NCI-H1105 treated with DMSO at 0.1 percent for 48 hours (cell line): Measurements from ENCODE around the gene CLSTN3.
"Not testable (repeated sequence)": the region's sequence is repeated elsewhere in the genome, so short reads cannot be mapped to it uniquely, and the experiment has no call there.

Experiments
- DNase-seq: peaks from one replicate; lab custom pipeline; 2025; lab: John Stamatoyannopoulos, UW

Gene CLSTN3

DNA sequence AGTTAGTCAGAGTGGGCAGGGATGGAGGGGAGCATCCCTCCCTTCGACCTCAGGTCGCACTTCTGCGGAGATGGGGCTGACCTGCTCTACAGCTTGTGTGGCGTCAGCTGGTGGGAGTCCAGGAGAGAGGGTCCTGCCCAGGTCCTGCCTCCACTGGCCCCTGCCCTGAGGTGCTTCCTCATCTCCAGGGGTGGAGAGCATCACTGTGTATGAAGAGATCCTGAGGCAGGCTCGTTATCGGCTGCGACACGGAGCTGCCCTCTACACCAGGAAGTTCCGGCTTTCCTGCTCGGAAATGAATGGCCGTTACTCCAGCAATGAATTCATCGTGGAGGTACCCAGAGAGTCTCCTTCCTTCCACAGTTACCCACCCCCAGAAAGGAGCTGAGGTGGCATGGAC is 20.2 kb downstream of the CLSTN3 start:
- no peak for DNase-seq

DNA sequence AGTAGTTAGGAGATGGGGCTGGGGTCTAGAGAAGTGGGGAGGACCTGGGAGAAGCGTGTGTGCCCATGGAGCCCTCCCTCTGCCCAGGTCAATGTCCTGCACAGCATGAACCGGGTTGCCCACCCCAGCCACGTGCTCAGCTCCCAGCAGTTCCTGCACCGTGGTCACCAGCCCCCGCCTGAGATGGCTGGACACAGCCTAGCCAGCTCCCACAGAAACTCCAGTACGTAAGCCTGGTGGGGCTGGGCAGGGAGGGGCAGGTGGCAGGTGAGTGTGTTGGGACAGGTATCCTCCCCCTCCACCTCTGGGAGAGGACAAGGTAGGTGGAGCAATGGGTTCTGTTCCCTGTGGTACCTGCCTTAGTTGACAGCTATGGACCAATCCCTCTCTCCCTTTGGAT is 20.7 kb downstream of the CLSTN3 start:
- no peak for DNase-seq

DNA sequence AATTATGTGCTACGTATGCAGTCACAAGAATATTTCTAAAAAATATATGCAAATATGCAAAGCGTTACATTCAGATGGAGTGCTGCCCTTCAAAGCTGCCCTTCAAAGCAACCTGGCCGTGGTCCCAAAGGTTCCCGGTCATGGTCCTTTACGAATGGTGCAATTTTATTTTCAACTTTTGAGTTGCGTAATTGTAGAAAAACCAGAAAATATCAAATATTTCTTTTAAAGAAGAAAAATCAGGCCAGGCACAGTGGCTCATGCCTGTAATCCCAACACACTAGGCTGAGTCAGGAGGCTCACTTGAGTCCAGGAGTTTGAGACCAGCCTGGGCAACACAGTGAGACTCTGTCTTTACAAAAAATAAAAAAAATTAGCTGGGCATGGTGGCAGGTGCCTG is 21.4 kb downstream of the CLSTN3 start:
- DNase-seq = no peak

DNA sequence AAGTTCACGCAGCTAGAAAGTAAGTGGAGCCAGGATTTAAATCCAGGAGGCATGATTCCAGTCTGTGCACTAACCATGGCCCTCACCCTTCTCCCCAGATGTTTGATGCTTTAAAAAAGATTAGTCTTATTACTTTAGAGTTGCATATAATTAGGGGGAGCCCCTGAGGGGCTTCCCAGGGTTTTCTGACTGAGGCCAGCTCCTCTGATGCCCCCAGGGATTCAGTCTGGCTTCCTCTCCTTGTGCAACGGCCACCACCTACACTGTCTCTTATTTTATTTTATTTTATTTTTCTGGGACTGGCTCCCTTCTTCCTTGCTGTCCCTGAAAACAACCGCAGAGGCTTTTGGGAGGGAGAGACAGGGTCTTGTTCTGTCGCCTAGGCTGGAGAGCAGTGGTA is 22.6 kb downstream of the CLSTN3 start:
- DNase-seq = no peak

DNA sequence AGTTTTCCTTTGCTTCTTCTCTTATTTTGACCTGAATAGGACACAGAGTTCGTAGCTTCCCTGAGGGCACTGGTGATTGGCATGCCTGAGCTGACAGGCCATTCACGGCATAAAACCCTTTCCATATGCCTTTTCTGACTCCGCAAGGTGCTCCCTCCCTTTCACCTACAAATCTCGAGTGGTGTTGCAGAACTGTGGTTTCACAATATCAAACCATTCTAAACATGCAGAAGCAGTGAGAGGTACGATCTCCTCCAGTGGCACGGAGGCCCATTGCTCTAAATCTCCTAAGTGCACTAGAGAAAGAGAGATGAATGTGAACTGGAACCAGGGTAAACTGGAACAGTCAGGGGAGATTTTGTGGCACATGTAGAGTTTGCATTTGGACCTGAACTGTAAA is 23.9 kb downstream of the CLSTN3 start:
- no peak for DNase-seq

DNA sequence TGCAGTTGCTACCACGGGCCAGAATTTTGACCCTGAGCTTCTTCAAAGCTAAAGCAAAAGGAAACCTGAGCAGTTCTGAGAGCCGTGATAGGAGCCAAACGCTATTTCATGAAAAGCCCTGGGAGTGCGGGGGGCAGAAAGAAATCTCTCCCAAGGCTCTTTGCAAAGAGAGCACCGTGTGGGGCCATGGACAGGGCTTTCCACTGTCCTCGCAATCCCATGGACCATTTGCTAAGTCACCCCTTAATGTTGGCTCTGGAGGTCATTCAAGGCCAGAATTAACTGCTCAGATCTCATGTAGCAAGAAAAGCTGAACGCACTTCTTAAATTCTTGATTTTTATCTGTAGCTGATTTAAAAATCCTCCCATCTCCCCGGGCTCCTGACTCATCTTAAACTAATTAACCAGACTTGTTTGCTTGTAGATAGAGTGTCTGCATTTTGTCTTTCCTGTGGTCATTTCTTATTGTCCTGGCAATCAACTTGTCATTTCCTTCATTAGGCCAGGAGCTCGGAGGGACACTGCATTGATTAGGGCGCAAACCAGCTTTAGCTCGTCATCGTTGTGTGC is 24.8 kb downstream of the CLSTN3 start:
- DNase-seq = no peak

DNA sequence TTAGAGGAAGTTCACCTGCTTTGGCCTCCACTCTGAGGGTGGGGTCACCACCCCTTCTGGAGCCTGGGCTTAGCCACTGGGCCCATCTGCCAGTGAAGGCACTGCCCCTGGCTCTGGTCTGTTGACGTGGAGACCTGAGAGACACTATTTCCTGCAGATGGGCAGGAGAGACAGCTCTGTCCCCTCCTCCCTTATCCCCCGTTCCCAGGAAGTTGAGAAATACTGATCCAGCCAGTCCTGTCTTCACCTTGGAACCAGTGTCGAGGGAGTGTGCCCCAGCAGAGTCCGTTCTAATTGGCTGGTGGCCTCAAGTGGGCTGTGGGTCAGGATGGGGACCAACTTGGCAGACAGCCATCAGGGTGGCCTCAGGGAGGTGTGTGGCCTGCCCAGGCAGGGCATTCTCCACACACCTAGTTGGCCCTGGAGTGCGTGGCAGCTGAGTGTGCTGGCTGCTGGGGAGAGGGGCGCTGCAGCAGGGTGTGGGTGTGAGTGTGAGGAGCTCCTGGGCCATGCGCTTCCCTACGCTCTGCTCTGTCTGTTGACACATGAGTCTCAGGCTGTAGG is 25.4 kb downstream of the CLSTN3 start:
- peak; percentile 80 for DNase-seq

DNA sequence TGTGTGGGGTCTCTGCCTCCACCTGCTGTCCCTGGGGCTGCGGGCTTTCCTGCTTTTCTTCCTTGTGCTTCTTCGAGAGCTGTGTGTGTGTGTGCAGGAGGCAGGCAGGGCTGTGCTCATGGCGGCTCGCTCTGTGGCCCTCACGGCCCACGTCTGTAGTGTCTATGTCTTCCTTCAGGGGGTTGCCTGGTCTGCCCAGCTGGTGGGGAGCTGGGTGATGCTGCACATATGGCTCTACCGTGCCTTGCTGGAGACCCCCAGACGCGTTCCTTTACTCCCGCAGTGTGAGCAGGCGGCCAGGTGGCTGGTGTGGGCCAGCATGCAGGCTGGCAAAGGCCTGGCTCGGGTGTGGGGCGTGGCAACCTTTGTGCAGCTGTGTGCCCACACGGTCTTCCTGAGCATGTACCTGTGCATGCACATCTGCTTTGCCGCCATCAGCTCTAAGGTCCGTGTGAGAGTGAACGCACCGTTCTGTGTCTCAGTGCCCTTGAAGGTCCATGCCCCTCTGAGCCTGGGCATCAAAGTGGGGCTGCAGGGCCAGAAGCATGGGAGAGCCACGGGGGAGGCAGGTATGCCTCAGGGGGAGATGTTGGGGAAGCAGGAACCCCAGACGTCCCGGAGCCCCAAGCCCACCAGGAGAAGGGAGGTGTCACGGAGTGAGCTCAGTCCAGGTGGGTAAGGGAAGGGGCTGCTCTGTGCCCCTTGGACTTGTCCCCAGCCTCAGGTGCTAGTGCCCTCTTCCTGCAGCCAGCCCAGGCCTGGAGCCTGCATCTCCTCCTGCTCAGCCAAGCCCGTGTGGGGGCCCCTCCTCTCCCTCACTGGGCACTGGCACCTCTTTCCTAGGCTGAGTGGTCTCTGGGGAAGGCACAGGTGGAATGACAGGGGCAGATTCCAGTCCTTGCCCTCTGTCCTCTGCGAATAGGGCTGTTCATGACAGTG is 26.4 kb downstream of the CLSTN3 start:
- no peak for DNase-seq

DNA sequence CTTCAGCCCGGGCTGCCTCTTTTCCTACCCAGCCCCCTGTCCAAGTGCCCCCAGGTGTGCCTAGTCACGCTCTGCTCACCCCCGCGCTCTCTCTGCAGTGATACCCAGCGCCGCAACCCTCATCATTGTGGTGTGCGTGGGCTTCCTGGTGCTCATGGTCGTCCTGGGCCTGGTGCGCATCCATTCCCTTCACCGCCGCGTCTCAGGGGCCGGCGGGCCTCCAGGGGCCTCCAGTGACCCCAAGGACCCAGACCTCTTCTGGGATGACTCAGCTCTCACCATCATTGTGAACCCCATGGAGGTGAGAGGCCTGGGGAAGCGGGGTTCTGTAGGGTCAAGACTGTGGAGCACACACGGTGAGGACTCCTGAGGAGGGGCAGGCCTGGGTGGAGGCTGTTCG is 27.2 kb downstream of the CLSTN3 start:
- no peak for DNase-seq

DNA sequence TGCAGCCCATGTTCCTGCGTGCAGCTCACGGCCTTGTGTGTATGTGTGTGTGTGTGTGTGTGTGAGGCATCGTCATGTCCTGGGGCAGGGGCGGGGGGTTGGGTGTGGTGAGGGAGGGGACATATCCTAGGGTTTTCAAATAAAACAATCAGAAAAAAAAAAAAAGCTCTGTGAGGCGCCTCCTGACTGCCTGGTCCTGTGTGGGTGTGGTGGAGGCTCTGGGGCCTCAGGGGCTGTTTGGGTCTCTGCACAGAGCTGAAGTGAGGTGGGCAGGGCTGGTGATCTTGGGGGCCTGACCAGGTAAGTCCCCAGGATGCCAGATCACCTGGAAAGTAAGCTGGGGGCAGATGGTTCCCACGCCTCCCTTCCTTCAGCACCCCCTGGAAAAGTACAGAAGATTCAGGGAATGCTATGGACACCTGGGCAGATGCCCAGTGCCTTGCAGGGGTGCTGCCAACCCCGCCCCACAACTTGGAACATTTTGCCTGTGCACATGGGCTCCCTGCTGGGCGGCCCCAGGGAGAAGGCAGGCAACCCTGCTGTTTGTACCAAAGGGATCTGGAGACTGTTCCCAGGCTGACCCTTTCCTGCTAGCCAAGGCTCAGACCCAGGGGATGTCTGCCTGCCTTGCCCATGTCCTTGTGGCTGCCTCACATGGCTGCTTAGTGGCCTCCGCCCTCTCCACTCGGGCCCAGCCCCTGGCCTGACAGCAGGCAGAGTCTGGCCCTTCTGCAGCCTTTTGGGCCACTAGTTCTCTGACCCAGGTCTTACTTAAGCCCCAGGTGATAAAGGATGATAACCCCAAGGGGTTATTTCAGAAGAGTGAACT is 28.8 kb downstream of the CLSTN3 start:
- DNase-seq = no peak

DNA sequence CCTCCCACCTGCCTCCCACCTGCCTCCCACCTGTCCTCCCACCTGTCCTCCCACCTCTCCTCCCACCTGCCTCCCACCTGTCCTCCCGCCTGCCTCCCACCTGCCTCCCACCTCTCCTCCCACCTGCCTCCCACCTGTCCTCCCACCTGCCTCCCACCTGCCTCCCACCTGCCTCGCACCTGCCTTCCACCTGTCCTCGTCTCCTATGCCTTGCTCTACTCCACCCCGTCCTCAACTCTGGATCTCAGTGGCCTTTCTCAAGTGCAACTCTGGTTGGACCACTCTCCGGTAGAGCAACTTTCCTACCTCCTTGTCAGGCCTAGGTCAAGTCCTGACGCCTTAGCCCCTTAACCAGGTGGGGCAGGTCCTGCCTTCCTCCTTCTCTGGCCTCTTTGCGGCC is 30.0 kb downstream of the CLSTN3 start:
- DNase-seq = no peak

DNA sequence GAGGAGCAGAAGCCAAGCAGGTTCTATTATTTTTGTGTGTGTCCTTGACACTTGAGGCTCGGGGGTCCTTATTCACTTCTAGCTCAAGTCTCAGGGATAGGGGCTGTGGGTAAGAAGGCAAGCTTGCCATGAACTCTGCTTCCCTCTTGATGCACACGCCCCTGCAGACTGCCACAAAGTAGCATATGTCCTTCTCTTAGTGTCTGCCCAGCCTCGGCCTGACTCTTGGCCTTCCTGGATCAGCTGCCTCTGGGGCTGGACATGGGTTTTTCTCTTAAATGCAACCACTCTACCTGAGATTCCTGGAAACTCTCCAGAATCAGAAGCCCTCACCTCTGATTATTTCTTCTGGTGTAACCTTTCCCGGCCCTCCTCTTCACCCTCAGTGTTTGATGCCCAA is 31.2 kb downstream of the CLSTN3 start:
- DNase-seq = no peak

DNA sequence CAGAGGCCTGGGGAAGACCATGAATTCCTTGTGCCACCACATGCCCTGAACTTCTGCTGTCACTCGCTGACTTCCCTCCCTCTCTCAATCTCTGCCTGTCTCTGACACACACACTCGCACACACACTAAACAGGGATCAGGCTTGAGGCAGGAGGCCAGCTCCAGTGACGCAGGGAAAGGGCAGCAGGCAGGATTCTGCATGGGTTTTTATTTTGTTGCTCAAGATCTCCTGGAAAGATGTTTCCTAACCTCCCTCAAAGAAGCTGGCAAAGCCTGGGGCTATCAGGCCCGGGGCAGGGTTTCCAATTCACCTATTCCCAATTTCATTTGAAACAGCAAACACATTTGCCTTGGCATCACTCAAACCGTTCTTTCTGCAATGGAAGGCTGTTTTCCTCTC is 31.6 kb downstream of the CLSTN3 start:
- DNase-seq = no peak

DNA sequence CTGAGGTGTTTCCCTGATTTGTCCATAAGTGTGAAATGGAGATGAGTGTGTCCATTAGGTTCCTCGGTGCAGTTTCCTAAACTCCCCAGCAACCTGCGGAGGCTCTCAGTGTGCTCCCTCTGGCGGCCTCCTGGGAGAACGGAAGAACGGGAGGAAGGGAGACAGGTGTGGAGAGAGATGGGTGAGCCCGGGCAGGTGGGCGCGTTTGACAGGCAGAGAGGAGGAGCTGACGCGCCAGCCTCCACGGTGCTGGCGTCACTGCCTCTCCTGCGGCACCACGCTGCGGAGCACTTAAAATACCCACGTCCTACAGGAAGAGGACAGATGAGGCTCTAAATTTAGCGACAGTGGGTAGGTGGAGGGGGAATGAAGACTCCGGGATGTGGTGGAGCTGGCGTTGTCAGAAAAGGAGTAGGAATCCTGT is 32.5 kb downstream of the CLSTN3 start:
- peak; percentile 89 for DNase-seq

DNA sequence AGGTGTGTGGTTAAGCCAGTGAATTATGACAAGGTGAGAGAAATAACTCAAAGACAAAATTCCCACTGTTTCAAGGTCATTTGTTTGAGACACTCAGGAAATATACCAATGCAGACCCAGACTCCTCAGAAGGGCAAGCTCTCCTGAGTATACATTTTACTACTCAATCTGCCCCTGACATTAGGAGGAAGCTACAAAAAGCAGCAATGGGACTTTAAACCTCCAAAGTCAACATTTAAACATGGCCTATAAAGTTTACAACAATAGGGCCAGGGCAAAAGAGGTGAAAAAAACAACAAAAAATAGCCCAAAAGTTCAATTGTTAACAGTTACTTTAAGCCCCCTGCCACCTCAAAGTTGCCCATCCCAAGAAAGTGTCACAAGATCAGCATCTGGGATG is 39.8 kb downstream of the CLSTN3 start:
- DNase-seq = no peak

DNA sequence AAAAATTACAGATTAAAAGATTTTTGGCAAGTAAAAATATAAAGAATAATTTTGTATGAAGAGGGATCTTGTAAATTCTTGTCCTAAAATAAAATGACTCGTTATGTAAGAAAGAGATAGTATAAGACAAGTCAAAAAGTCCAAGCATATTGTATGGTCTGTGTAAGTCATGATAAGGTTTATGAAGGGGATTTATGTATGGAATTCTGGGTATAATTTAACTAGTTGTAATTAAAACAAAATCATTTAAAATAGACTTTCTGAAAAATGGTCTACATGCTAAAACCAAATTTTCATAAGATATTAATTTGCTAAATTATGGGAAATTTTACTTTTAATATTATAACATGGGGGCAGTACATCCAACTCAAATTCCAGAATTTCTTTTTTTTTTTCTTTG is 41.7 kb downstream of the CLSTN3 start:
- no peak for DNase-seq

DNA sequence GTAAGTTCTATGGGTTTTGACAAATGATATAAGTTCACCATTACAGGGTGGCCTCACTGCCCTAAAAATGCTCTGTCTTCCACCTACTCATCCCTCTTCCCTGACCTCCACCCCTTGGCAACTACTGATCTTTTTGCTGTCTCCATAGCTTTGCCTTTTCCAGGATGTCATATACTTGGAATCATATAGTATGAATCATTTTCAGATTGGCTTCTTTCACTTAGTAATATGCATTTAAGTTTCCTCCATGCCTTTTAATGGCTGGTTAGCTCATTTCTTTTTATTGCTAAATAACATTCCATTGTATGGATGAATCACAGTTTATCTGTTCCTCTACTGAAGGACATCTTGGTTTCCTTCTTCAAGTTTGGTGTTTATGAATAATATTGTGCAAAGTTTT is 45.3 kb downstream of the CLSTN3 start:
- no peak for DNase-seq

DNA sequence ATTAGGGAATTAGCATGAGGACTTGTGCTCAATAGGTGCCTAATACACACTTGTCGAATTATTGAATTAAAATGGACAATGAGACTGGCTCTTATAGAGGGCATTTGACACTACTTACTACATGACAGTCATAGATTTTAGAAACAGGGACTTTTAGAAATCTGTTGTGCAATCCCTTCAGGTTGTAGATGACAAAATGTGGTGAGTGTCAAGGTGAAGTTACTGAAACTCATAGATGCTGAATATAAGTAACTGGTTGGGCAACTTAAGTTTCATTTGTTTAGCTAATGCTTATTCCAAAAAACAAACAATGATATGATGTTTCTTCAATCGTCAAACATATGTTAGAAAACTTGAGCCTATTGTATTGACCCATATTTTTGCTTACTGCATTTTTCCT is 46.4 kb downstream of the CLSTN3 start:
- no peak for DNase-seq

DNA sequence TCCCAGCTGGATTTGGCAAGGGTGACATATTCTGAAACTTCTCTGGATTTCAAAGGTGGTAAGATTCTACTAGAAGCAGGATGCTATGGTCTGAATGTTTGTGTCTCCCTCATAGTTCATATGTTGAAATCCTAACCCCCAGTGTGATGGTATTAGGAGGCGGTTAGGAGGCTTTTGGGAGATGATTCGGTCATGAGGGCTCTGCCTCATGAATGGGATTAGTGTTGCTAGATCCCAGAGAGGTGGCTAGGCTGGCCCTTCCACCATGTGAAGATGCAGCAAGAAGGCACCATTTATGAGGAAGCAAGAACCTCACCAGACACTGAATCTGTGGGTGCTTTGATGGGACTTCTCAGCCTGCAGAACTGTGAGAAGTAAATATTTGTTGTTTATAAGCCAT is 48.3 kb downstream of the CLSTN3 start:
- DNase-seq = no peak

DNA sequence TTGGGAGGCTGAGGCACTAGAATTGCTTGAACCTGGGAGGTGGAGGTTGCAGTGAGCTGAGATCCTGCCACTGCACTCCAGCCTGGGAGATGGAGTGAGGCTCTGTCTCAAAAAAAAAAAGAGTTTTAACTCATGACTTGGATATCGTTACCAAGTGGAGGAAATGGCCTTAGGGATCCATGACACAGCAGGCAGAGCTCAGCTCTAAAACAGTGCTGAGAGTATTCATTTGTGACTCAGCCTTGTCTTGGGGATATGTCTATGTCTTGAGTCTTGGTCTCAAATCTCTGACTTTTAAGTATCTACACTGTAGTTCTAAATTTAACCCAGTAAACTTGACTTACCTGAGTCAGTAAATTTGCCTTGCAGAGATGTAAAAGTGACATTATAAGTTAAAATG is 50.5 kb downstream of the CLSTN3 start:
- no peak for DNase-seq

DNA sequence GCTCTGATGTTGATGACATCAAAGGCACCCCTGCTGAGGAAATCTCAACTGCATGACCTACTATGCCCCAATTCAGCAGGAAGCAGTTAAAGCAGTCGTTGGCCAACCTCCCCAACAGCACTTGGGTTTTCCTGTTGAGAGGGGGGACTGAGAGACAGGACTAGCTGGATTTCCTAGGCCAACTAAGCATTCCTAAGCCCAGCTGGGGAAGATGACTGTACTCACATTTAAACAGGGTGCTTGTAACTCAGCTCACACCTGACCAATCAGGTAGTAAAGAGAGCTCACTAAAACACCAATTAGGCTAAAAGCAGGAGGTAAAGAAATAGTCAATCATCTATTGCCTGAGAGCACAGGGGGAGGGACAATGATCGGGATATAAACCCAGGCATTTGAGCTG is 55.9 kb downstream of the CLSTN3 start:
- not testable (repeated sequence) for DNase-seq

DNA sequence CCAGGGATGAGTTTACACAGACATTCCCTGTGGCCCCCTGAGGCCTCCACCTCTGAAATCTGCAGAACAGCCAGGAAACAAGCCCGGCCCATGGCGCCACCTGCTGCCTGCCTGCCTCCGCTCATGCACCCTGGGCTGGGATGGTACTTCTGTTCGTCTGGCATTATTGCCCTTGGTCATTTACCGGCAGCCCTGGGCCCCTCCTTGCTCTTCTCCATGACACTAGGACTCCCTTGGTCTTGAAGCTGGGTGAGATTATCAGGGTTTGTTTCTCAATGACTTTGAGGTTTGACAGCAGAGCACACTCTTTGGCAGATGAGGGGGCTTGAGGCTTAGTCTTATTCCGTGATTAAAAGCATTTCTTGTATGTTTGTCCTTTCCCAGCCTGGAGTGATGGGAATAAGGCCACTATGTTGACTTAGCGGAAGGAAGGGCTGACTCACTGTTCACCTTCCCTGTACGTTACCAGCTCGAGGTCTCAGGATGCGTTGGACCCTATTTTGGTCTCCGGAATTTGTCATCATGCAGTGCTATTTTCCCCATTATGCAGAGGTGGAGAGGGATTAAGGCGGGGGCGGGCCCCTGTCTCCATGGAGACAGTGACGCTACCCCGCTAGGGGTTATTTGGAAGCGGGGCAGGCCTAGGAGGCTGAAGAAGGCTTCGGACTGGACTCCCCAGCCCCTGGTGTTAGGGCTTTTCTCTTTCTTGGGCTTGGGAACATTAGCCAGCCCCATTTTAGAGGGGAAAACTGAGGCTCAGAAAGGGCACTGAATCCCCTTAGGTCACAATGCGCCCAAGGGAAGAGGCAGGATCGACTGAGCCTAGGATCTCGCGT is 58.6 kb downstream of the CLSTN3 start:
- peak; percentile 66 for DNase-seq
